HG02870 (cell line): ENCODE data around the gene TRIM40.

ENCODE experiments used
- ATAC-seq: cut with Tn5 transposase; IDR thresholded peaks from one replicate; pipeline ENCODE4 v1.9.1; 2021; ENCODE audit warnings: mild to moderate bottlenecking, moderate library complexity; ENCODE audit not compliant: unreplicated experiment

The TRIM40 gene, protein sequence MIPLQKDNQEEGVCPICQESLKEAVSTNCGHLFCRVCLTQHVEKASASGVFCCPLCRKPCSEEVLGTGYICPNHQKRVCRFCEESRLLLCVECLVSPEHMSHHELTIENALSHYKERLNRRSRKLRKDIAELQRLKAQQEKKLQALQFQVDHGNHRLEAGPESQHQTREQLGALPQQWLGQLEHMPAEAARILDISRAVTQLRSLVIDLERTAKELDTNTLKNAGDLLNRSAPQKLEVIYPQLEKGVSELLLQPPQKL

DNA sequence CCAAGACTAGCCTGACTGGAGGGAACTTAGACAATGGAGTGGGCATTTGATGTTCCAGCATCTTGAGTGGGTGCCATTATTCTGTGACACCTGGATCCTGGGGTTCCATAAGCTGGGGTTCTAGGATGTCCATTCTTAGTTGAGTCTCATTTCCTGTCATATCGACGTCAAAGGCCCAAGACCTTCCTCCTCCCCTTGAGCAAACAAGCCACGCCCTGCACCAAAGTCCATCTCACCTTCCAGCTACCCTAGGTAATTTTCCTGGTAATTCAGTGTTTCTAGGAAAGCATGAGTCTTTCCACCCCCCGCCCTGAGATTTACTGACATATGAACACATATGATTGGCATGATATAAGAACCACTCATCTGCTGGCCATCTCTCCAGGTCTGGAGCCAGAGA is at the start of gene TRIM40:
TRIM40 (plus strand) TSS at position 384 of the 400 bp plus-strand sequence. CDS start 897 bp downstream, outside the sequence.
- no peak for ATAC-seq

- no peak for ATAC-seq
These were observed 48.1 kb upstream of the TRIM40 start for GRCh38 chr6:30087876-30088275.

GRCh38 chr6:30091577-30092381 is 44.2 kb upstream of the TRIM40 start:
- ATAC-seq = no peak

- no peak for ATAC-seq
These were observed 42.9 kb upstream of the TRIM40 start for GRCh38 chr6:30092852-30093543.

- no peak for ATAC-seq
These were observed 41.8 kb upstream of the TRIM40 start for GRCh38 chr6:30093951-30094661.

DNA sequence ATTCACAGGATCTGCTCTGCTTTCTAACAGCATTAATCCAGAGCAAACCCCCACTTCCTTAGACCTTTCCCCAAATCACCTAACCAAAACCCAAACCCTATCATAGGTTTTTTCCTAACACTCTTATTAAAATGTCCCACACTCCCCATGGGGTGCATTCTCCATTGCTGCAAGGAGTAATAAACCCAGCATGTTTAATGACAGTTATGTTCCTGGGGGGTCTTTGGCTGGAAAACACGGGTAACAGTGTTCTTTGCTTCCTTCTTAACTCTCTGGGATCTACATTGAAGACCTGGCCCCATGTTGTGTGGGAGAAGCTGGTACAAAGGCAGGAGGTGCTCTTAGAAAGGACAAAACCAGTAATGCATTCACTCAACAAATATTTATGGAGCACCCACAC is 39.1 kb upstream of the TRIM40 start:
- no peak for ATAC-seq

GRCh38 chr6:30097902-30098768 is 37.8 kb upstream of the TRIM40 start:
- no peak for ATAC-seq

GRCh38 chr6:30100154-30100553 is 35.8 kb upstream of the TRIM40 start:
- no peak for ATAC-seq

DNA sequence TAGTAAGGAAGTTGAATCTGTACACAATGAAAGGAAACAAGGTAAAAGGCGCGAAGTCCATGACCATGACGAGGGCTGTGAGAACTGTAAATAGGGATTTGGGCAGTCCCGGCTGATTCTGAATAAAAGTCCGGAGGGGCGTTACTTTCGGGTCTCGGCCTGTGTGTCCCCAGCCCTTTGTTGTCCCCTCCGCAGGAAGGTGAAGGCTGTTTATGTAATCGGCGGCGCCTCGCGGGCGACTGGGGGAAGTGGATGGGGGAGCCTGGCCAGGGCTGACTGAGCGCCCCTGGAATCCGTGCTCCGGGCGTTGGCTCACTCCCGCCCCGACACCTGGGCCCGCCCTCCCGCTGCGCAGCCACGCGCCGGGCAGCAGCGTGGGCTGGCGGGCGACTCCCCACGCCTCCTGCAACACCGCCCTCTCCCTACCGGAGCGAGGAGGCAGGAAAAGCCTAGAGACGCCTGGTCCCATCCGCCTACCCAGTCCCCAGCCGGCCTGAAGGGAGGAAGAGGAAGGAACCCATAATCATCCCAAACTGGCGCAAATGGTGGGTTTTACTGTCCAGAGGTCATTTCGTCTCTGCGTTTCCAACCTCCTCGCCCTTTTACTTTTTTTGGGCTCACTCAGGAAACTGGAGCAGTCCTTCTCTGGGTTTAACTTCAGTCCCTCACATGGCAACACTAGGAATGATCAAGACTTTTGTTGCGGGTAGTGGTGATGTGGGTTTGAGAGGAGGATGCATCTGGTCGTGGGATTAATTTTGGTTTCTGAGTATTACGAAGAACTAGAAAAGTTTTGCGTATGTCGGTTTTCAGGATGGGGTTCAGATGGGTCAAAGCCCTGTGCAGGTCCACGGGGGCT is 35.1 kb upstream of the TRIM40 start:
- ATAC-seq = no peak

DNA sequence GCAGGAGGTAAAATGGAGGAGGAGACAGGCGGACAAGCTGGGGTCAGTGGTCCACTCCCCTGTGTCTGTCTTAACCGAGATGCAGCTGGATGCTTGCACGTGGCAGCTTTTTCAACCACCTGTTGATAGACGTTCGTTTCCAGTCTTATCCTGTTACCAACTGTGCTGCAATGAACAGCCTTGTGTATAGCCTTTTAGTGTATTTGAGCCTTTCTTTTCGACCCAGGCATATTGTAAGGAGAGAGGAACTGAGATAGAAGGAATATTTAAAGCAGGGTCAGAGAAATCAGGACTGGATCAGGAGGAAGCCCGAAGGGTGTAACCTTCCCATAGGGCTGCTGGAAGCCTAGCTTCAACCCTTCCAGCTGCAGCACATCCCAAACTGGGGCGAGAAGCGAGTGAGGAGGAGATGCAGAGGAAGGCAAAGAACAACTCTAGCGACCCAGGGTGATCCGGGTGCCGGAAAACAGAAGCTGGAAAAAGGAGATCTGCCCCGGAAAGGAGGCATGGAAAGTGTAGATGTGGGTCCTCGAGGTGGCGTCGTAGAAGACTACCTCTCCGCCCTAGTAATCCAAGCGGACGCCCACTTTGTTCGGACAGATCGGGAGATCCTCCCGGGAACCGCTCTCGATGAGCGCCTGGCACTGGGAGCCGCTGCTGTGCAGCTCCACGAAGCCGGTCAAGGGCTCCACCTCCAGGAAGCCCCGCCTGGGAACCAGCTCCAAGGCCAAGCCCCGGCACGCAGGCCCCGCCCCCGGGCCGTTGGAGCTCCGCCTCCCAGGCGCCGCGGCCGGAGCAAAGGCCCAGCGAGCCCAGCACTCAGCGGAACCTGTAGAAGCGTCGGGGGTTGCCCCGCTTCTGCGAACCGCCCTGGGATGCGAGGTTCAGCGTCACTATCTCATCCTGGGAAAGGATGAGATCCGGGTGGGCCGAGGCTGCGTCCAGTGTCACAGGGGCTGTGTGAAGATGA is 34.2 kb upstream of the TRIM40 start:
- ATAC-seq = peak; percentile 59

DNA sequence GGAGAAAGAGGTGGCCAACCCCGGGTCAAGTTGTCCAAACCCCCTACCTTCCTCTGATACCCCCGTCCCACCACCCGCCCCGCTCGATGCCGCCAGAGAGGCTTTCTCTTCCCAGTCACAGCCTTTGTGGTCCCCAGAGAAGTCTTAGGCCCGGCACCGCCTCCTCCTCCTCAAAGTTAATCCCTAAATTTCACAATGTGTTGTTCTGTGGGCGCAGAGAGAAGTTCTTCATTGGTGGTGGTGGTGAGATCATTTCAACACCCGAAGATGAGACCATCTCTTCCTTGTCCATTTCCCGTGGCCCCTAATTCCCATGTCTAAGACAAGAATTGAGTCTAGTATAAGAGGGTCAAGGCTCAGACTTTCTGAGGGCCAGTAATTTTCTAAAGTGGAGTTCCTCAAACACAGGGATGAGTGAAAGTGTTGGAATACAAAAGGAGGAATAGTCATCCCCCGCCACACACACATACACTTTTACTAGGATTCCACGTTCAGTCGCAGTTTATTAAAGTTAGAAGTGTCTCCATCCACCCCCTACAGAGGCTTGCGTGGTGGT is 33.4 kb upstream of the TRIM40 start:
- ATAC-seq = no peak

GRCh38 chr6:30102970-30103871 is 32.7 kb upstream of the TRIM40 start:
- ATAC-seq = peak; percentile 54

- no peak for ATAC-seq
These were observed 32.1 kb upstream of the TRIM40 start for GRCh38 chr6:30103872-30104179.

DNA sequence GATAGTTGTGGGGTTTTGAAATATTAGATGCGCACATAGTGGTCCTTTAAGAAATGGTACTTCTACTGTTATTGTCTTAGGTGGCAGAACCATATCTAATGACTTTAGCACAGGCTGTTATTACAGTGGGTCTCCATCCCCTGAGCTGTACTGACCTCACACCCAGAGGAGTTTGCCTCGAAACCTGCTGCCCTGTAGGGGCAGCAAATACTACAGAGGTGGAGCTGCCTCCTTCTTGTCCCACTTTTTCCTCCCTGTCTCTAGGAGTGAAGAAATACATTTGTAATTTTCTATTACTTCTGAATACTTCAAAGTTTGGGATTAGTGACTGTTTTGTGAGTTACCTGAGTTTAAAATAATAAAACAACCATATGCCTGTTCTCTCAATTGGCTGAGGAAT is 31.3 kb upstream of the TRIM40 start:
- no peak for ATAC-seq

- ATAC-seq = no peak
These were observed 24.6 kb upstream of the TRIM40 start for GRCh38 chr6:30111266-30111856.

DNA sequence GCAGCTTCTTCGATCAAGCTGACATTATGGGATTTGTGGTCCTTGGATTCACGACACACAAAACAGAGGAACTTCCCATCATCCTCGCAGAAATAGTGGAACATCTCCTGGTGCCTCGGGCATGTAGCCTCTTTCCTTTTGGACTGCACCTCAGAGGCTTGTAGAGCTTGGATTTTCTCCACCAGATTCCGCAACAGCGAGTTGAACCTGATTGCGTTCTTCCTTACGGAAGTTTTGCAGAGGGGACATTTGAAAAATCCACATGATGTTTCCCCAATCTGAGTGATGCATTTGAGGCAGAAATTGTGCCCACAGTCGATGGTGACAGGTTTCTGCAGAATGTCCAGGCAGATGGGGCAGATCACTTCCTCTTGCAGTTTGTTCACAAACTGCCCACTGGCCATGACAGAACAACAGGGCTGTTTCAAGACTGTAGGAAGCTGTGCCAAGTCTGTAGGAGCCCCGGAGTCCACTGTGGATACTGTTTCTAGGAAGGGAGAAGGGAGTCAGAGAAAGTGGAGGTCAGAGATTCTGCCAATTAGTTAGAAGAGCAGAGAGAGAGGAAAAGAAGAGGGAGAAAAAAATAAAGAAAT is 23.4 kb upstream of the TRIM40 start:
- ATAC-seq = no peak
